ENCODE data around the gene PKHD1. TPM values are rescaled to one million over a fixed set of nuclear protein-coding genes. Genes with fewer than 3 reads are reported as not detected.
A peak's percentile ranks its signal among the peaks of the same experiment; 100 is the strongest.

Gene PKHD1
- total and polyA plus RNA-seq, 11 donors: 0.02 to 0.04 TPM; not detected in 9

GRCh38 chr6:52022675-52023074 is 64.7 kb downstream of the PKHD1 start:
- Histone ChIP-seq H3K27ac (no peak overlapping the region), H3K27me3 (peaks cover 0 to 21% (median 0%) of the 10 kb centered on the region in 9 donors), H3K4me1 (no peaks in the 10 kb centered on the region), H3K36me3 (no peaks in the 10 kb centered on the region), H3K9me3 (no peaks in the 10 kb centered on the region), H3K4me3 (no peak overlapping the region)
- no peak for ATAC-seq
- TF ChIP-seq POLR2A (IDR thresholded peaks at IDR 0.05) (no peak), CTCF (IDR thresholded peaks at IDR 0.05) (no peak)
- WGBS, 4 donors: 51 to 59% (median 59%) methylated on average over 3 of the region's 3 CpGs
- no peak for DNase-seq
- intact Hi-C loops (cut with DNase I): loop anchor here in 8 of 10 donors (5.0 to 10.0 kb wide), 6 partner anchors 165 to 1895 kb away; partner anchors contain the start of gene TFAP2B (in 7 of the 8)

- Histone ChIP-seq H3K27ac (no peak overlapping the region), H3K9me3 (no peaks in the 10 kb centered on the region), H3K4me3 (no peak overlapping the region), H3K36me3 (no peaks in the 10 kb centered on the region), H3K27me3 (peaks cover 0 to 21% (median 0%) of the 10 kb centered on the region in 9 donors), H3K4me1 (no peaks in the 10 kb centered on the region)
- intact Hi-C loops (cut with DNase I): loop anchor here in 9 of 10 donors (2.0 to 10.0 kb wide), 7 partner anchors 164 to 1894 kb away; partner anchors contain the start of gene TFAP2B (in 7 of the 9)
- WGBS, 4 donors: 94 to 96% (median 95%) methylated on average over 2 of the region's 2 CpGs
- no peak for TF ChIP-seq POLR2A (IDR thresholded peaks at IDR 0.05)
- TF ChIP-seq CTCF (IDR thresholded peaks at IDR 0.05): peak; percentile 62 to 87 (median 81)
- ATAC-seq (no peak), DNase-seq (no peak)
These were observed 66.4 kb downstream of the PKHD1 start for GRCh38 chr6:52020945-52021570.

- no peak for TF ChIP-seq CTCF (IDR thresholded peaks at IDR 0.05)
- no peak for TF ChIP-seq POLR2A (IDR thresholded peaks at IDR 0.05)
- DNase-seq (no peak), ATAC-seq (no peak)
- Histone ChIP-seq H3K27ac (no peak overlapping the region), H3K36me3 (no peaks in the 10 kb centered on the region), H3K4me1 (no peaks in the 10 kb centered on the region), H3K4me3 (no peak overlapping the region), H3K9me3 (no peaks in the 10 kb centered on the region), H3K27me3 (peaks cover 0 to 21% (median 0%) of the 10 kb centered on the region in 9 donors)
- WGBS, 4 donors: 53 to 58% (median 56%) methylated on average over 5 of the region's 5 CpGs
- intact Hi-C loops (cut with DNase I): loop anchor here (2.0 to 10.0 kb wide), 7 partner anchors 163 to 1893 kb away; partner anchors contain the start of gene TFAP2B (in 8 of the 10)
These were observed 67.5 kb downstream of the PKHD1 start for GRCh38 chr6:52019881-52020280.

- Histone ChIP-seq H3K27me3 (peaks cover 0 to 17% (median 0%) of the 10 kb centered on the region in 9 donors), H3K4me1 (no peaks in the 10 kb centered on the region), H3K36me3 (no peaks in the 10 kb centered on the region), H3K9me3 (no peaks in the 10 kb centered on the region), H3K27ac (no peak overlapping the region), H3K4me3 (no peak overlapping the region)
- DNase-seq: no peak
- TF ChIP-seq CTCF (IDR thresholded peaks at IDR 0.05): no peak
- WGBS, 4 donors: 37 to 51% (median 44%) methylated on average over 3 of the region's 3 CpGs
- intact Hi-C loops (cut with DNase I): loop anchor here in 1 of 10 donors (5.0 to 10.0 kb wide), 2 partner anchors 164 to 1202 kb away; partner anchors contain the start of gene TFAP2B
- no peak for ATAC-seq
These were observed 68.3 kb downstream of the PKHD1 start for GRCh38 chr6:52019092-52019491.

Data from heart left ventricle (tissue), 16 donors.